HG02610 (cell line): ENCODE data around the gene ETFA.

Source experiments
- ATAC-seq: cut with Tn5 transposase; IDR thresholded peaks from one replicate; pipeline ENCODE4 v1.9.1; 2021; ENCODE audit warnings: mild to moderate bottlenecking, moderate library complexity; ENCODE audit not compliant: unreplicated experiment

The ETFA gene

DNA sequence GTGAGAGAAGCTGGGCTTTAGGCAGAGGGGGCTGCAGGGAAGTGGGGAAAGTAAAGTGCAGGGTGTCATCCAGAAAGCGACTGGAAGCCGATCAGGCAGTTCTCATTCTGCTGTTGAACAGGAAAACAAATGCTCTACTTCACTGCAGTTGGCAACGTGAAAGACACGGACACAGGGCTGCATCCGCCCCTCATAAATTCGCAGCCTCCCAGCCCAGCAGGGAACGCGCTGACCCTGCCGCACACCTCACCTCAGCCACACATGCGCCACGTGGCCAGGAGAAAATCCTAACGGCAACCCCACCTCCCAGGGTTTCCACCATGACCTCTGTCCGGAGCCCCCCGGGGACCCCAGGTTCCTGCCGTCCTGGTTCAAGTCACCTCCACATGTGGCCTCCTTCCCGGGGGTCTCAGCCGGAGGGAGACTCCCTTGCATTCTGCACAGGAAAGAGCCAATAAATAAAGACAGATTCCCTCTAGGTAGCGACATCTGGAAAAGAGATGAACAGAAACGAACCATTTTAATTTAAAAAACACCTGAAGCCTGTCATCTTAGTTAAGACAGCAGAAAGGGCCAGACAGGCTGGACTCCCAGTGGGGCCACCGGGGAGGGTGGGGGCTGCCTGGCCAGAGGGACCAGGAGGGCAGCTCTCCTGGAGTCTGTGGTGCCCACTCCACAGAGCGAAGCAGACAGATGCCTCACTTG is 132.8 kb downstream of the ETFA start:
- no peak for ATAC-seq

DNA sequence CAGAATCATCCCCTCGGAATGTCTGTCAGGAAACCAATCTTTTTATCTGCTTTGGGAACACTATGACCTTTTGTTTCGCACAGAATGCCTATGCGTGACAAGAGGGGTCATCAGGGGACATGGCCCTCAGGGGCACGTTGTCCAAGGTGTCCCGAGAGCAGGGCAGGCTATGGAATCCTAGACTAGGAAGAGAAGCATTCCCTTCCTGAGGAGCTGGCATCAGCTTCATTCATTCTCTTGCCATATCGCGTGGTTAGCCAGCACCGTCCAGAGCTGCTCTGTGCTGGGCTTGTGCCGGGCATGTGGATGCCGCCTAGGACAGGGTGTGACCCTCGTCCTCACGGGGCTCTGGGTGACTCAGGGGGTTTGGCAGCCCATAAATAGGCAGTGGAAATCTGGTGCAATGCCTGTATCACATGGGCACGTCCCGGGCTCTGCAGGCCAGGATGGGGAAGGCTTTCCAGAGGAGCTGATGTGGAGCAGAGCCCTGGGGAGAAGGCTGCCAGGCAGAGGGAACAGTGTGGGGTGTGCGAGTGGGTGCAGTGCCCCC is 133.7 kb downstream of the ETFA start:
- no peak for ATAC-seq

DNA sequence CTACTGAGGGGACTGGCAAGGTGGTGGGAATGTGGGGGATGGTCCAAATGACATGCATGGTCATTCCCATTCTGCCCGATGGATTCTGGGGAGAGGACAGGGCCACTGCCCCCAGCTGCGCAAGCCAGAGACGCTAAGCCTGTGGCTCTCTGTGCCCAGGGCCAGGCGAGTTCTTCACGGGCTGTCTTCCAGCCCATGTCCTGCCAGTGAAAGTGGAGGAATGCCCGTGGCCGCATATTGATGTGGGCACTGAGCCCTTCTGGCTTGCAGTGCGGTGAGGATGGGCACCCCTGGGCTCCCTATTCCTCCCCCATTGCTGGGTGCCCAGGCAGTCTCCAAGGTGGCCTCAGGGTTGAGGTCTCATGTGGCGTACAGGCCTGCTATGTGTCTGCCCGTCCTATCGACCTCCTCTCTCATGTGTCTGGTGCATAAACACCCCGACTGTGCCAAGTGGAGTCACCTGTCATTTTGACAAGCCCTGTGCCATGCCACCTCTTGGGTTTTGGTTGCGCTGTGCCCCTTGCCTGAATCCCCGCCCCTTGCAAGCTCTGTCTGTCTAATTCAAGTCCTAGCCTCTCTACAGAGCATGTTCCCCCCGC is 134.7 kb downstream of the ETFA start:
- no peak for ATAC-seq

DNA sequence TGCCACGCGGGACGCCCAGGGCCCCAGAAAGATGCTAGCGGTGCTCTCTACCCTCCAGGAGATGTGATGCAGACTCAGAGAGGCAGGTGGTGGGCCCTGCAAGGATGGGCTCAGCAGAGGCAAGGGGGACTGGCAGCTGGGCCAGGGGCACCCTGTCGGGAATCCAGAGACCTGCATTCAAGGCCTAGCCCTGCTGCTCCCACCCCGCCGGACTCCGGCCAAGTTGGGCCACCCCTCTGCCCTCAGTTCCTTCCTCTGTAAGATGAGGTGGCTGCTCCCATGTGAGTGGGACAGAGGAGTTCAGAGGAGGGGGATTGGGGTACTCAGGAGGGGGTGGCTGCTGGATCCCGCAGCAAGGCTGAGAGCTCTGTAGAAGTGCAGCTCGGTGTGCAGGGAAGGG is 135.2 kb downstream of the ETFA start:
- ATAC-seq: no peak

DNA sequence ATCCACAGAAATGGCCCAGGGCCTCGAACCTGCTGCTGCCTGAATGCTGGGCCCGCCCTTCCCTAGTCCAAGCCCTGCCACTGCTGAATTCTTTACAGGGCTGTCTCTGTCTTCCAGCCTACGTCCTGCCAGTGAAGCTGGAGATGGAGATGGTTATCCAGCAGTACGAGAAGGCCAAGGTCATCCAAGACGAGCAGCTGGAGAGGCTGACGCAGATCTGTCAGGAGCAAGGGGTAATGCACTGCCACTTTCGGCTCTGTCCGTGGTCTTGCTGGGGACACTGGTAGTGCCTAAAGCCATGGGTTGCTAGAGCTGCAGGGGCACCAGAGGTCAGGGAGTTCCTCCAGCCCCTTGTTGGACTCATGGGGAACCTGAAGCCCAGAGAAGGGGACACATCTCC is 135.8 kb downstream of the ETFA start:
- ATAC-seq: no peak

DNA sequence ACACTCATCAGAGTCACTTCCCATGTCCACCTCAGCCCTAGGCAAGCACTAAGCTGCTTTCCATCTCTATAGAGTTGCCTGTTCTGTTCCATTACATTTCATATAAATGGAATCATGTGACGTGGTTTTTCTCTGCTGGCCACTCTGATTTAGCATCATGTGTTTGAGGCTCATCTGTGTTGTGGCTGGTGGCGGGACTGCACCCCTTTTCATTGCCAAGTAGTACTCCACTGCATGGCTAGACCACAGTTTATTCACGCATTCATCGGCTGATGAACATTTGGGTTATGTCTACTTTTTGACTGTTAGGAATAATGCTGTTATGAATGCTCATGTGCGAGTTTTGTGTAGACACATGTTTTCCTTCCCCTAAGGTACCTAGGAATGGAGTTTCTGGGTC is 136.6 kb downstream of the ETFA start:
- ATAC-seq: no peak

DNA sequence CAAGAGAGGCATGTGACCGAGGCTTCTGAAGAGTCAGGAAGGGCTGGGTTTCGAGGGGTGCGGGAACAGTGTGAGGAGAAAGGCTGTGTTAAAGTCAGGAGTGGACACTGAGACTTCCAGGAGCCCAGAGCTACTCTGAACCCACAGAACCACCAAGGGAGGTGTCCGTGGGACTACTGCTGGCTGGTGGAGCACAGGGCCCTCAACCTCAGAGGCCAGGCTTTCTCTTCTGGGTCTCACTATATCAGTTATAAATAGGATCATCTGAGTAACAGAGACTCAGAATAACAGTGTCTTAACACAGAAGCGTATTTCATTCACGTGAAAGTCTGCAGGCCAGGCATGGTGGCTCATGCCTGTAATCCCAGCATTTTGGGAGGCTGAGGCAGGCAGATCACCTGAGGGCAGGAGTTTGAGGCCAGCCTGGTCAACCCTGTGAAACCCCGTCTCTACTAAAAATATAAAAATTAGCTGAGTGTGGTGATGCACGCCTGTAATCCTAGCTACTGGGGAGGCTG is 137.9 kb downstream of the ETFA start:
- ATAC-seq: no peak

DNA sequence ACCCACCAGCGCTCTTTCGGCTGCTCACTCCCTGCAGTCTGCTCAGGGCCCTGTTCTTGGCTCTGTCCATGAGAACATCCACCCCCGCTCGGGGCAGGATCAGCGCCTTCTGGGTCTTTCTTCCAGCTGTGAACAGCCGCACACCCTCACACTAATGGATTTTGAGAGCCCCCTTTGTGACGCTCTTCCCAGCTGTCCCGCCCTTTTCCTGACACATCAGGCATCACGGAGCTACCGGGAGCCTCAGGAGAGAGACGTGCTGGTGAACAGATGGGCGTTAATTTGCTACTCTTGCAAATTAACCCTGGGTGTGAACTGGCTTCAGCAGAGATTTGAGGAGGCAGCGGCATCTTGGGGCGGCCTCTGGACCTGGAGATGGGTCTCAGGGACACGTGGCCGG is 138.5 kb downstream of the ETFA start:
- ATAC-seq: no peak

DNA sequence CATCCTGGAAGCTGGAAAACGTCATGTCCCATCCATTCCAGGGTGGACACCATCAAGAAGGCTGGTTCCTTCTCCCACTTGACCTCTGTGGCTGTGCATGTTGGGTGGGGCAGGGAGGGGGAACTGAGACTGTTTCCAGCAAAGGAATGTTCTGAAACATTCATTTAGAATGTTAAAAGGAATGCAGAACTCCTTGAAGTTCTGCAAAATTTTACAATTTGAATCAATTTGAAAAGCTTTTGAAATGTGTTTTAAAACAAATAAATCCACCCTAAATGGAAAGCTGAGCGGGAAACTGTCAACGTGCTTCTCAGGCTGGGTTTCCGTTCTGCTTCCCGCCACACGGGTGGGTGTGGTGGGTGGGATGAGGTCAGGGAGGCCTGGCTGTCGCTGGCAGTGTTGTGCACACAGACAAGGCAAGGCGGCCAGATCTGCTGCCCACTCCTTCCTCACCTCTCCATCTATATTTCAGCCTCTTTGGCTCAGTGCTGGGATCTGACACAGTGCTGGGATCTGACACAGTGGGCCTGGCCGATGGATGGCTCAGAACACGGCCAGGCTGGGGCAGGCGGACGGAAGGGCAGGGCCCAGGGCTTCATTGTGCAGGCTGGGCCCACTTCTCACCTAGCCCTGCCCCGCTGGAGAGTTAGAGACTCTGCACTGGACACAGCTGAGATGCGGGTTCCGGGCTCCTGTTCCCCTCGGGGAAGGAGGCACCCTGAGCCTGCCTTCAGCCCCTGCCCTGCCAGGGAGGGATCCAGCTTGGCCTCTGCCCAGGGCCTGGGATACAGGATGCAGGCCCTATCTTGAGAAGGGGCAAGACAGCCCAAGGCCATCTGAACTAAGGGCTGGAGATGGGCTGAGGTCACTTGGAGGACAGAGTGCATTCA is 141.1 kb downstream of the ETFA start:
- ATAC-seq: no peak

DNA sequence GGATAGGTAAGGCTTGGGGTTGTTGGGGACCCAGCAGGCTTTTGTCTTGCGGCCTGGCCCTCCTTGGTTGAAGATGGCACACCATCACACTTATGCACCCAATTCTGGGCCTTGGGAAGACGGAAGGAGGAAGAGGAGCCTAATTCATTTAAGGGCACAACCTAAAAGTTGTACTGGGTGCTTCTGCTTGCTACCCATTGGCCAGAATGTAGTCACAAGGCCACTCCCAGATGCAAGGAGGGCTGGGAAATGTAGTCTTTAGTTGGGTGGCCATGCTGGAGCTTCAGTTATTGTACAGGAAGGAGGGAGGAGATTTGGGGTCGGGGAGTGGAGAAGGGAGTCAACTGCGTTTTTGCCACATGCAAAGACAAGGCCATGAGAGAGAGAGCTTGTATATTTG is 142.3 kb downstream of the ETFA start:
- ATAC-seq: no peak

DNA sequence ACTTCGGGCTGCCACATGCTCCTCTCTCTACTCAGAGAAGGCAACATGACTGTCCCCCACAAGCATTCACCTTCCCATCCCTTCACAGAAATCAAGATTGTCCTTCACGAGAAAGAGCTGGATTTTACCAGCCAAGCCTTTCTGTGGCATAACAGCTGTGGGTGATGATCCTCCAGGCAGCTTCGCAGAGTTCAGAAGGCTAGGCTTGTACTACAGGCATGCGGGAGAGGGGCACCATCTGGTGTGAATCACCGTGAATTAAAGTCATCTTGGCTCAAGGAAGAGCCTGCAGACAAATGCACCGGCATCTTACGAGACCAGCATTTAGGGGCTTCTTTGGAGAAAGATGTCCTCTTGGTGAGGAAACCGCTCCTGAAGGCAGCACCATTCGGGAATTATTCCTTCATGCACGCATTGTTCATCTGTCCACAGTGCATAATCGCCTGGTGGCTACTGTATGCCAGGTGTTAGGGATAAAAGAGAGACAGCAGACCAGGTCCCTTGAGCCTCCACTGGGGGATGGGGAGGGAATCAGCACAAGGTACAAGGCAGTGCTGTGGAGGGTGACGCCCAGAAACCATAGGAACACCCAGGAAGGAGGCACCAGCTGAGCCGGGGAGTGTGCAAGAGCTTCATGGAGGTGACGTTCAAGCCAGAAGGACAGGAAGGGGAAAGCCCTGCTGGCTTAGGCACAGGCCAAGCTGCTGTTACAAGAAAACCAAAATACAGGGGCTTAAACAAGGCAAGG is 142.9 kb downstream of the ETFA start:
- ATAC-seq: no peak

DNA sequence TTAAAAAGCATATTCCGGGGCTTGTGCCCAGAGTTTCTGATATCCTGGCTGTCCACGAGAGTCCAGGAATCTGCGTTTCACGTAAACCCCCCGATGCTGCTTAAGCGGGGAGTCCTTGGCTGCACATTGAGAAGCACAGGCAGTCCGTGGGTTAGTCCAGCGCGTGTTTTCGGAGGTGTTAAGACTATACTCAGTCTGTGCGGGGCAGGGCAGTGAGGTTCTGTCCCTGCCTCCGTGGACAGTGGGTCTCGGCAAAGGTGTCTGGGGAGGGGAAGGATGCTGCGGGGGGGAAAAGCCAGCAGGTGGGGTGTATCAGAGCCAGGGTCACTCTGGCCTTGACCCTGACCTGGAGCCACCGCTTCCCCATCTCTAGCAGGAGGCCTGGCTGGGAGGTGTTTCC is 145.3 kb downstream of the ETFA start:
- ATAC-seq: no peak
